Activated CD8-positive, alpha-beta T cell treated with anti-CD3 and anti-CD28 coated beads for 36 hours (primary cell): ENCODE results near the gene ST6GALNAC5. TPM values are rescaled to one million over a fixed set of nuclear protein-coding genes. Genes with fewer than 3 reads are reported as not detected.

Experiments
- ATAC-seq: fragments of 200-7000 bp; cut with Tn5 transposase; one replicate; pipeline ENCODE4 v1.10.0; 2021; ENCODE audit warnings: mild to moderate bottlenecking, moderate library complexity
- CTCF ChIA-PET: fragments of 350-600 bp; sonication (Branson Sonifier 250); formaldehyde crosslinking; loops from one replicate; lab custom pipeline; 2021; ENCODE audit warnings: antibody characterized with exemption; lab: Charles Lee
- POLR2A ChIA-PET: fragments of 350-600 bp; sonication (Branson Sonifier 250); formaldehyde crosslinking; loops from one replicate; lab custom pipeline; 2021; ENCODE audit warnings: antibody characterized with exemption; lab: Charles Lee
- DNase-seq: peaks from one replicate; pipeline ENCODE4 v3.0.0-alpha.2; 2020
- H3K27ac Mint-ChIP-seq: one replicate; pipeline ENCODE4 v1.8.0; 2021; ENCODE audit warnings: mild to moderate bottlenecking, mixed read lengths
- H3K27me3 Mint-ChIP-seq: one replicate; pipeline ENCODE4 v1.8.0; 2021; ENCODE audit warnings: mixed read lengths
- H3K36me3 Mint-ChIP-seq: one replicate; pipeline ENCODE4 v1.8.0; 2021; ENCODE audit warnings: low read depth, mixed read lengths
- H3K4me1 Mint-ChIP-seq: one replicate; pipeline ENCODE4 v1.8.0; 2021; ENCODE audit warnings: low read depth, mixed read lengths
- H3K4me3 Mint-ChIP-seq: one replicate; pipeline ENCODE4 v1.8.0; 2021; ENCODE audit warnings: mild to moderate bottlenecking, moderate library complexity, mixed read lengths
- H3K9me3 Mint-ChIP-seq: one replicate; pipeline ENCODE4 v1.8.0; 2021; ENCODE audit warnings: mixed read lengths
- CTCF ChIP-seq: fragments of 200-600 bp; IDR thresholded peaks from one replicate; pipeline ENCODE4 v1.8.0; 2022; ENCODE audit warnings: antibody characterized with exemption, mild to moderate bottlenecking
- intact Hi-C: fragments of 100-400 bp; cut with micrococcal nuclease; formaldehyde crosslinking; loops from one replicate; pipeline ENCODE4 v1.10.0; 2022
- total RNA-seq, 2 experiments: library from RNA; stranded (reverse); gene quantifications; one replicate each; pipeline ENCODE4 v1.2.3, GENCODE V29; 2021

Gene ST6GALNAC5
- total RNA-seq, 2 experiments from 2014 or later, result not detected

- Mint-ChIP-seq H3K27me3 (no peaks in the 10 kb centered on the region), H3K36me3 (no peaks in the 10 kb centered on the region), H3K4me3 (no peak overlapping the region), H3K4me1 (no peaks in the 10 kb centered on the region), H3K9me3 (no peaks in the 10 kb centered on the region), H3K27ac (no peak overlapping the region)
- ChIA-PET POLR2A (no interaction called here), CTCF (no interaction called here)
- ATAC-seq, result no peak
- DNase-seq, result no peak
- no peak for TF ChIP-seq CTCF
- intact Hi-C loops, result no loop called here
Observed at GRCh38 chr1:77057994-77058585, 190.8 kb downstream of the ST6GALNAC5 start.

GRCh38 chr1:77060000-77060399 lies 192.7 kb downstream of the ST6GALNAC5 start:
- H3K4me1 Mint-ChIP-seq, result no peaks in the 10 kb centered on the region
- H3K27me3 Mint-ChIP-seq, result no peaks in the 10 kb centered on the region
- no peak for TF ChIP-seq CTCF

GRCh38 chr1:77061162-77061561 lies 193.9 kb downstream of the ST6GALNAC5 start:
- no peak for DNase-seq
- no peak for ATAC-seq
- Mint-ChIP-seq H3K36me3 (no peaks in the 10 kb centered on the region), H3K4me1 (no peaks in the 10 kb centered on the region), H3K27me3 (no peaks in the 10 kb centered on the region), H3K9me3 (no peaks in the 10 kb centered on the region), H3K4me3 (no peak overlapping the region), H3K27ac (no peak overlapping the region)
- POLR2A ChIA-PET, result no interaction called here
- intact Hi-C loops, result no loop called here
- no peak for TF ChIP-seq CTCF
- CTCF ChIA-PET, result no interaction called here

More at GRCh38 chr1:77060000-77060399, 192.7 kb downstream of the ST6GALNAC5 start:
- no peak overlapping the region for H3K4me3 Mint-ChIP-seq
- POLR2A ChIA-PET, result no interaction called here
- no peaks in the 10 kb centered on the region for H3K36me3 Mint-ChIP-seq
- DNase-seq (no peak), ATAC-seq (no peak)
- no peaks in the 10 kb centered on the region for H3K9me3 Mint-ChIP-seq
- no peak overlapping the region for H3K27ac Mint-ChIP-seq
- CTCF ChIA-PET, result no interaction called here
- intact Hi-C loops, result no loop called here

- no peak for ATAC-seq
- ChIA-PET CTCF (no interaction called here), POLR2A (no interaction called here)
- Mint-ChIP-seq H3K4me1 (no peaks in the 10 kb centered on the region), H3K27me3 (no peaks in the 10 kb centered on the region), H3K9me3 (no peaks in the 10 kb centered on the region), H3K27ac (no peak overlapping the region), H3K36me3 (no peaks in the 10 kb centered on the region), H3K4me3 (no peak overlapping the region)
- intact Hi-C loops, result no loop called here
- DNase-seq, result no peak
- TF ChIP-seq CTCF, result no peak
Observed at GRCh38 chr1:77063118-77063517, 195.8 kb downstream of the ST6GALNAC5 start.

GRCh38 chr1:77064246-77064645 lies 197.0 kb downstream of the ST6GALNAC5 start:
- no peaks in the 10 kb centered on the region for H3K9me3 Mint-ChIP-seq
- ATAC-seq (no peak), DNase-seq (no peak)
- no peak for TF ChIP-seq CTCF
- no peaks in the 10 kb centered on the region for H3K4me1 Mint-ChIP-seq
- no peak overlapping the region for H3K27ac Mint-ChIP-seq
- CTCF ChIA-PET, result no interaction called here
- H3K27me3 Mint-ChIP-seq, result no peaks in the 10 kb centered on the region
- no peak overlapping the region for H3K4me3 Mint-ChIP-seq
- POLR2A ChIA-PET, result no interaction called here
- H3K36me3 Mint-ChIP-seq, result no peaks in the 10 kb centered on the region
- intact Hi-C loops, result no loop called here
